NB4 (cell line): ENCODE results near the gene NDUFAF2.

Experiments used
- DNase-seq: peaks from one replicate; pipeline ENCODE4 v3.0.0; 2010; ENCODE audit warnings: low read depth
- H3K4me3 ChIP-seq: one replicate; pipeline ENCODE4 v1.5.1; 2011; ENCODE audit warnings: mild to moderate bottlenecking, low read depth, low read length, moderate library complexity
- MYC ChIP-seq: IDR thresholded peaks from 2 replicates; pipeline ENCODE4 v1.6.1; 2011; ENCODE audit warnings: low read depth, low read length
- POLR2A ChIP-seq: IDR thresholded peaks from 2 replicates; pipeline ENCODE4 v1.6.1; 2011; ENCODE audit warnings: mild to moderate bottlenecking; ENCODE audit not compliant: insufficient read length; ENCODE audit errors: extremely low read depth
- TF ChIP-seq, protein P1 (sequence below): IDR thresholded peaks from one replicate; pipeline ENCODE4 v1.5.1; 2012; ENCODE audit warnings: low read depth, low read length
- TF ChIP-seq, protein P2 (sequence below): IDR thresholded peaks from 2 replicates; pipeline ENCODE4 v1.6.1; 2011; ENCODE audit warnings: low read depth, low read length

Gene NDUFAF2

GRCh38 chr5:61018062-61018461, 73.1 kb downstream of the NDUFAF2 start:
- H3K4me3 ChIP-seq = no peak overlapping the region
- TF ChIP-seq, protein P1, sequence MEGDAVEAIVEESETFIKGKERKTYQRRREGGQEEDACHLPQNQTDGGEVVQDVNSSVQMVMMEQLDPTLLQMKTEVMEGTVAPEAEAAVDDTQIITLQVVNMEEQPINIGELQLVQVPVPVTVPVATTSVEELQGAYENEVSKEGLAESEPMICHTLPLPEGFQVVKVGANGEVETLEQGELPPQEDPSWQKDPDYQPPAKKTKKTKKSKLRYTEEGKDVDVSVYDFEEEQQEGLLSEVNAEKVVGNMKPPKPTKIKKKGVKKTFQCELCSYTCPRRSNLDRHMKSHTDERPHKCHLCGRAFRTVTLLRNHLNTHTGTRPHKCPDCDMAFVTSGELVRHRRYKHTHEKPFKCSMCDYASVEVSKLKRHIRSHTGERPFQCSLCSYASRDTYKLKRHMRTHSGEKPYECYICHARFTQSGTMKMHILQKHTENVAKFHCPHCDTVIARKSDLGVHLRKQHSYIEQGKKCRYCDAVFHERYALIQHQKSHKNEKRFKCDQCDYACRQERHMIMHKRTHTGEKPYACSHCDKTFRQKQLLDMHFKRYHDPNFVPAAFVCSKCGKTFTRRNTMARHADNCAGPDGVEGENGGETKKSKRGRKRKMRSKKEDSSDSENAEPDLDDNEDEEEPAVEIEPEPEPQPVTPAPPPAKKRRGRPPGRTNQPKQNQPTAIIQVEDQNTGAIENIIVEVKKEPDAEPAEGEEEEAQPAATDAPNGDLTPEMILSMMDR = no peak
- TF ChIP-seq, protein P2, sequence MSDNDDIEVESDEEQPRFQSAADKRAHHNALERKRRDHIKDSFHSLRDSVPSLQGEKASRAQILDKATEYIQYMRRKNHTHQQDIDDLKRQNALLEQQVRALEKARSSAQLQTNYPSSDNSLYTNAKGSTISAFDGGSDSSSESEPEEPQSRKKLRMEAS = no peak
- TF ChIP-seq MYC = no peak
- no peak for TF ChIP-seq POLR2A
- DNase-seq = no peak

DNA sequence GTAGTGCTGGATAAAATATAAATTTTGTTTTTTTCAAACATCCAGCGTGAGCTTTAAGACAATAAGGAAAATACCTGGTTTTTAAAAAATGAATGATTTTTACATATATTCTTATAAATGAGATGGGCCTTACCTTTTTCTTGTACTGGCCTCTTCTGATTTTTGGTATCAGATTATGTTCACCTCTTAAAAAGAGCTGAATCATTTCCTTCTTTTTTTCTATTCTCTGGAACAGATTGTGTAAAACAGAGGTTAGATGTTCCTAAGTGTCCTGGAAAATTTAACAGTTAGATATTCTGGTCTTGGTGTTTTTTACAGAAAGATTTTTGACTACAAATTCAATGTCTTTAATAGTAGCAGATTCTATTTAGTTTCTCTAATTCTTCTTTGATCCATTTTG, 74.6 kb downstream of the NDUFAF2 start:
- DNase-seq = no peak

DNA sequence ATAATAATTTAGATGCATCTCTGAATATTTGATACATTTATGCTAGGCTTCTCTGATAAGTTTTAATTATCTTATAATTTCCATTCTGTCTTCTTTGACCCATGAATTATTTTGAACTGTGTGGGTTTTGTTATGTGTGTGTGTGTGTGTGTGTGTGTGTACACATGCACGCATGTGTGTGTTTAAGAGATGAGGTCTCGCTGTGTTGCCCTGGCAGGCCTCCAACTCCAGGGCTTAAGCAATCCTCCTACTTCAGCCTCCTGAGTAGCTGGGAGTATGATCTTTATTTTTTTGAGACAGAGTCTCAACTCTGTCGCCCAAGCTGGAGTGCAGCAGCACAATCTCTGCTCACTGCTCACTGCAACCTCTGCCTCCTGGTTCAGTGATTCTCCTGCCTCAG, 75.4 kb downstream of the NDUFAF2 start:
- no peak for DNase-seq

More for the DNA sequence above, 74.6 kb downstream of the NDUFAF2 start:
- TF ChIP-seq POLR2A = no peak
- TF ChIP-seq, protein P2 = no peak
- no peak for TF ChIP-seq MYC
- TF ChIP-seq, protein P1 = no peak
- H3K4me3 ChIP-seq = no peak overlapping the region

GRCh38 chr5:61023131-61023530, 78.1 kb downstream of the NDUFAF2 start:
- TF ChIP-seq POLR2A (no peak), MYC (no peak)
- TF ChIP-seq, protein P1 = no peak
- TF ChIP-seq, protein P2 = no peak
- DNase-seq = no peak
- no peak overlapping the region for H3K4me3 ChIP-seq

More for the DNA sequence above, 75.4 kb downstream of the NDUFAF2 start:
- TF ChIP-seq, protein P1 = no peak
- TF ChIP-seq MYC (no peak), POLR2A (no peak)
- TF ChIP-seq, protein P2 = no peak
- H3K4me3 ChIP-seq = no peak overlapping the region

DNA sequence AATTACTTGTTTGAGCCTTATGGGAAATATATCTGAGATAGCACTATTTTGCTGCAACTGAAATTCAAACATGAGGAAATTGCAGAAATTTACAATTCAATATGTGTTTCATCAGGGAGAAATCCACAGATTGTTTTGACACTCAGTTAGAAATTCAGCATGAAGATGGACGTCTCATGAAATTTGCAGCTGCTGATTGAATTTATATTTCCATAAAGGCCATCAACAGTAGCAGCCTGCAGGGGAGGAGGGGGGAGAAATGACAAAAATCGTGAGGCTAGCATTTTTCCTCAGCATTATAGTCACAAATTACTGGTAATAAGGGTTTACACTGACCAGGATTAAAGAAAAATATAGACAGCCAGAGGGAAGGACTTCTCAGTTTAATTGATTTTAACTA, 81.0 kb downstream of the NDUFAF2 start:
- DNase-seq = no peak
- TF ChIP-seq, protein P2 = no peak
- TF ChIP-seq POLR2A (no peak), MYC (no peak)
- TF ChIP-seq, protein P1 = no peak
- no peak overlapping the region for H3K4me3 ChIP-seq

DNA sequence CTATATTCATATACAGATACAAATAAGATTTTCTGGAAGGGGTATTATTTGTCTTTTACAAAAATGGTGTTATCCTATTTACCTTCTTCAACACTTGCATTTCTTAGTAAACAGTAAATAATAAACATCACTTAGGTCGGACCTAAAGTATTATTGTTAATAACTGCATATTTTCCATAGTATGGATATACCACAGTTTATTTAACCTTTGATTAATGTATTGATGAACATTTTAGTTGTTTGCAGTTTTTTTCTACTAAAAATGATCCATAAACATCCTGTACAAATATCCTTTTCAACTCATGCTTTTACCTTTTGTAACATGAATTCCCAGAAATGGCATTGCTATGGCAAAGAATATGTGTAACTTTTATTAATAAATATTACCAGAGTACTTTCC, 83.4 kb downstream of the NDUFAF2 start:
- no peak for DNase-seq
- H3K4me3 ChIP-seq = no peak overlapping the region
- TF ChIP-seq POLR2A (no peak), MYC (no peak)
- TF ChIP-seq, protein P2 = no peak
- TF ChIP-seq, protein P1 = no peak
